ENCODE results near the gene TTC21B. TPM values are rescaled to one million over a fixed set of nuclear protein-coding genes. Genes with fewer than 3 reads are reported as not detected.

Gene TTC21B
- total RNA-seq, 1 donor from 2014 or later = 68.3 TPM

DNA sequence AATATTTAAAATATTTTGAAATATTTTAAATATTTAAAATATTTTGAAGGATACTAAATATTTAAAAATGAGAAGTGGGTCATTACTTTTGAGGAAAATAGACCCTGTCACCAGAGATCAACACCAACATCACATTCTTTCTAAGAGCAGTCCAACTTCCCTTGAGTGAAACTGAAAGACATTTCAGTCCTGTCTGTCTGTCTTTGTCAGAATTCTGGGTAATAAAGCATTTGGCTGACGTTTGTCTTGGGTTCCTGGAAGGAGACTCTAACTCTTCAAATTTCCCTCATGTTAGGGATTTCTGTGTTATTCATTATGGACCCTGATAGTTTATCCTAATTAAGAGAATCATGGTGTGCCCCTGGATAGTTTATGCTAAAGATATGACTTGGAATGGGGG is 32.8 kb downstream of the TTC21B start:
- DNase-seq = no peak

DNA sequence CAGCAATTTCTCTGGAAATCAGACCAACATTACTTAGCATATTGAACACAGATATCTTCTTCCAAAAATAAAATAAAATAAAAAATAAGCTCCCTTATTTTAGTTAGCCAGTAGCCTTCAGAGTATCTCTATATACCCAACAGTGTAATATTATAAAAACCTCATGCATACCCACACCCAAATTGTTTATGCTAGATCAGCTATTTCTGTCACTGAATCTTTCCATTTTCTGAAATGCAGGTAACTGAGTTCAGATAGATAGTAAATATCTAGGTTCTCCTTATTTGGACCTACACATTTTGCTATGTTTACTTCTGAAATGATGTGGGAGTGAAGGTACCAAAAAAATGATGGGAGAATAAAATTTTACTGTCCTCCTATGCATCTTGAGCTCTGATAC is 39.9 kb downstream of the TTC21B start:
- DNase-seq = no peak

DNA sequence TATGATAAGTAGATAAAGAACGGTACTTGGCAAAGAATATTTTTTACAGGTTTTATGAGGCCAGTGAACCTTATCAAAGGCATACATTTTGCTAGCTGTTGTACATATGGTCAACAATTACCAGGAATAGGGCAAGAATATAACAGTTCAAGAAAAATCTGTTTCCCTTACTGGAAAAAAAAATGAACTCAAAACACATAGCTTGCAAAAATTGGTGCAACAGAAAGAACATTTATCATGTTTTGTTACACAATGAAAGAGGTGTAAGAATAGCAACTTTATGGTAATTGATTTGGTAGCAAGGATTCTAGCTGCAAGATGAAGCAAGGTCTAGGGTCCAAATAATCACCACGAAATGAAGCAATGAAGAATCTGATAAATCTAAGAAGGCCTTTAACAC is 41.6 kb downstream of the TTC21B start:
- DNase-seq = no peak

DNA sequence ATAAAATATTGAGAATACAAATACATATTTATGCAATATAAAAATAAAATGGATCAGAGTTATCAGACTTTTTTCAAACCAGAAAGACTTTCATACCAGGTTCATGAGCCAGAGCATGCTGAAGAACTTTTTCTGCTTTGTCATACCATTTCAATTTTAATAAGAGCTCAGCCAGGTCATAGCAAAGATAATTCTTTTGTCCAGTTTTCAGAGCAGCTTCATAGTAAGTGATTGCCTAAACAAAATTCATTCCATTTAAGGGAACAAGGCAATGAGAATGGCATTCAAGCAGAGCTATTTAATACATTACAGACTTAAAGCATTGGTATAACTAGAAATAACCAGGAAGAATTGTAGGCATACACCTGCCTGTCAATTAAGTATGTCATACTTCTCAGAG is 42.3 kb downstream of the TTC21B start:
- DNase-seq = no peak

DNA sequence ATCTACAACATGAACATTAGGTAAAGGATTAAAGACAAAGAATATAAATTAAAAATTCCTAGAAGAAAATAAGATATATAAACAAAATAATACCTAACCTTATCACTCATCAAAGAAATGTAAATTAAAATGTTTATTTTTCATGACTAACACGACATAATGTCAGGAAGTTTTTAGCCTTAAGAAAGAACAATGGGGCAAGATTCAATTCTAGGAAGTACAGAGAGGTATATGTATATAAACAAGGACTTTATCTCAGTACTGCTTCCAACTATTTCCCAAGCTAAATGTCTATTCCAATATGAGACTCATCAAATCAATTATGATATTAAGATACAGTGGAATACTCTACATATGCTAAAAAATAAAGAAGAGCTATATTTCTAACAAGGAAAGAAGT is 44.1 kb downstream of the TTC21B start:
- no peak for DNase-seq

DNA sequence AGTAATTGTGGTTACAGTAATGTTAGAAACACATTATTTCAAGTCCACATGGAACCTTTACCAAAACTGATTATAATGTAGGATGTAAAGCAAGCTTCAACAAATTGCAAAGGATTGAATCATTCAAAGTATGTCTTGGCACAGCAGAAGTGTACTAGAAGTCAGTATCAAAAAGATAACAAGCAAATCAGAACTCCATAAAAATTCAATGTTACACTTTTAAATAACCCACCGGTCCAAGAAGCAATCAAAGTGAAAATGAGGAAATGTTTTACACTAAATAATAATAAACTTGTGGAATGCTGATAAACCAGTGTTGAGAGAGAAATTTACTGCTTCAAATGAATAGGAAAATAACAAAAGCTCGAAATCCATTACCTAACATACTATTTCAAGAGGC is 47.7 kb downstream of the TTC21B start:
- no peak for DNase-seq

DNA sequence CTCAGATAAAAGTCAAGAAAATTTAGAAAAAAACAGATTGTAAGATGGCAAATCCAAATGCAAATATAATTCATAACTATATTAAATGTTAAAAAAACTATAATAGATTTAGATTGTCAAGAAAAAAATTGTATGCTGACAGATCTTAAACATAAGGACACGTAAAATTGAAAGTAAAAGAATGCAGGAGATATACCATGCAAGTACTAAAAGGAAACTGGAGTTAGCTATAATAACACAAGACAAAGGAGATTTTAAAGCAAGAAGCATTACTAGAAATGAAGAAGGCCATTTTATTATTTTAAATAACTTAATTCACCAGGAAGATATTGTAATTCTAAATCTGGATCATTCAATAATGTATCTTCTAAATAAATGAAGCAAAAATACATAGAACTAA is 48.3 kb downstream of the TTC21B start:
- no peak for DNase-seq

DNA sequence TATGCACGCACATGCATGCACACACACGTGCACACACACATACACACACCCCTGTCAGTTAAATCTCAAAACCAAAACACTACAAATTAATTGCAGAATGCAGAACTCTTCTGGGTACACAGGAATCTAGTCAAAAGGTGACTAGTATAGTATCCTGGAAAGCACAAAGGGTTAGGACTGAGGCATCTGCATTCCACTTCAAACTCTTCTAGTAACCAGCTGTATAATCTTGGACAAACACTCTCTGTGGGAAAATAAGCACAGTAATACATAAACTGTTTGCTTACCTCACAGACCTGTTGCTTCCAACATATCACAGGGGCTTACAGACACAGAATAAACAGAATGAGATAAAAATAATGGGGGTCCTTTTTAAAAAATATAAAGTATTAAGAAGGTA is 49.1 kb downstream of the TTC21B start:
- DNase-seq = no peak

DNA sequence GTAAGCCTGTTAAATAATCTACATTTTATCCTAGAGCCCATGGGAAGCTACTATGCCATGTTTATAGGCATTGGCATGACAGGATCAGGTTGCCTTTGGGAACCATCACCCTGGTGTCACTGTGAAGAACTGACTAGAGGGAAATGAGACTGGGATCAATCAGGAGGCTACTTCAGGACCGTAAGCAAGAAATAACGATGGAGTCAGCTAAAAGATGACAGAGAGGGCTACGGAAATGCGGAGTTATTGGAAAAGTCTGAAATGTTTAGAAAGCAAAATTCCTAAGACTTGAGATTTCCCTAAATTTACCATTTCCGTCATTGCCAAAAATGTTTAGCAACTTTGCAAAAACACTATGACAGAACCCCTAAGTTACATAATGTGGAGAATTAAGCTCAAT is 50.2 kb downstream of the TTC21B start:
- no peak for DNase-seq

DNA sequence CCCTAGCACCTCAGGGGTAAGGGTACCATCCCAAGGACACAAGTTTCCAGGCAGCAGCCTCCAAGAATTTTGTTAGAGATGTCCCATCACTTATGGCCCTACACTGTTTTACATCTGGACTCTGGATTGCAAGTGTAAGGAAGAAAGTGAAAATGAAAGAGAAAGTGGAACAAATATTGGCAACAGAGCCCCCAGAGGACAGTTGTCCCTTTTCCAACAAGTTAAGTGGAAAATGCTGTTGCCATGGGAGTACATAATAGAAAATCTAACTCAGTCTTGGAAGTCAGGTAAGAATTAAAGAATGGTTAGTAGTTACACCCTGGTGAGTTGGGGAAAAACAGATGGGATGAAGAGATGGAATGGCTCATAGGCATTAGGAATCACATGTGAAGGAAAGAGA is 50.6 kb downstream of the TTC21B start:
- DNase-seq = no peak

DNA sequence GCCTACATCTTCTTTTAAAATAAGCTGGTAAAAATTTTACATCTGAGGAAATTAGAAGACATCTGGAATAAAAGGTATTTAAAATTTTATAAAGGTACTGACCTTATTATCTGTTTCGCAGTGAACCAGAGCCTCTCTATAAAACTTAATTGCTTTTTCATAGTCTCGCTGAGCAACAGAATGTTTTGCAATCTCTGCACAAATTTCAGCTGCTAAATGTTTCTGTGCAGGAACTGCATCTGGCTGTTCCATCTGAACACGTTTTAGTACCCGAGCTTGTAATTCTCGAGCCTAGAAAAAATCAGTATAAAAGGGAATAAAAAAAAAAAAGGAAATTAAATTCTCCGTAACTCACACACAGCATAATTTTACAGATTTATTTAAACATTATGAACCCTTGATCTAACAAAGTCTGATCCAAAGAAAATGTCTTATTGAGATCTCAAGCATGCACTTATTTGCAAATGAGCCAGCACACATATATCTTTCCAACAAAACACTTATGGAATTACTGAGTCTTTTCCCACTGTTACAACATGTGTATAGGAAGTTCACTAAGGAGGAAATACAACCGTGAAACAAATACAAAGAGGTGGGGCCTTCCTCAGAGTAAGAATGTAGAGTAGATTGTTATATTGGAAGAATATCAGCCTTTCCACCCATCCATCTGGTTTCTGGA is 51.8 kb downstream of the TTC21B start:
- DNase-seq = no peak

DNA sequence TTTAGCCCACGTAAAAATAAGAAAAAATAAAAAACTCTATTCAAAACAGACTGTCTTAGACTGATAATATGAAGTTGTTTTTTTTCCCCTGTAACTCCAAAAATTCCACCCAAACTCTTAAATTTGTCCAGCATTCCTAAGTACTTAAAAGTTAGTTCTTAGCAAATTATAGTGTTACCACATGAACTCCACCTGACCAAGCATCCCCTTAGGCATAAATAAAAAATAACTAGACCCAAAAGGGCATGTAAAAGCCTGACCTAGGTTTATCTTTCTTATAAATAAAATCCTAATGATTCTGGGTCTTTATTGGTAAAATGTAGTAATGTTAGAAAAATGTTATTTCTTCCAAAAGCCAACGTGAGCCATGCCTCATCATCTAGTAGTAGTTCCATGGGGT is 54.3 kb downstream of the TTC21B start:
- no peak for DNase-seq

DNA sequence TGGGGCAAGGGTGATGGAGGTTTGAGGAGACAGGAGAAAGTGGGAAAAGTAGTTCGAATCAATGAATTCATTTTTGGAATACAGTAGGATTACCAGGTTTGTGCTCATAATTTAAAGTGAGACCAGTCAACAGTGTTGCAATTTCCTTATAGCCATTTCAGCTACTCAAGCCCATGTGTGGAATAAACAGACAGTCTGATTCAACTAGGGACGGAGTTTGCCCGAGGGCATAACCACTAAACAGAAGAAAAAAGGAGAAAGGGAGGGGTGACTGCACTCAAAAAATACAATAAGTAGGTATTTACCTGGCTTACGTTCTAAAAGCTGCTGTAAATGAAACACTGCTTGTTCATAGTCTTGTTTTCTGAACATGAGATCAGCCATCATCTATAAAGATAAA is 55.2 kb downstream of the TTC21B start:
- no peak for DNase-seq

DNA sequence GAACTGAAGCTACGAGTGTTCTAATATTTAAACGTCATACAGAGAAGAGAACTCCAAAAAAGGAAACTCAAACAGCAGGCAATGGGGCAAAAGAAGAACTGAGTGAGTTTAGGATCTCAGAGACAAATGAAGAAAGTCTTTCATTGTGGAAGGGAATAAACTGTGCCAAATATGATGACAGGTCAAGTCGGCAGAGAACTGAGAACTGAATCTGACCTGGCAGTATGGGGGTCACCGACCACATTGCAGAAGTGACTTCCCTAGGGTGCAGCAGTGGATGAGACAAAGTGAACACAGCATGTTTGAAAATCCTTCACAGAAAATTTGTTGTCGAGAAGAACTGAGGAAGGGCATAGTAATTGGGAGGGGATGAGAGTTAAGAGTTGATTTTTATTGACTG is 55.9 kb downstream of the TTC21B start:
- DNase-seq = no peak

DNA sequence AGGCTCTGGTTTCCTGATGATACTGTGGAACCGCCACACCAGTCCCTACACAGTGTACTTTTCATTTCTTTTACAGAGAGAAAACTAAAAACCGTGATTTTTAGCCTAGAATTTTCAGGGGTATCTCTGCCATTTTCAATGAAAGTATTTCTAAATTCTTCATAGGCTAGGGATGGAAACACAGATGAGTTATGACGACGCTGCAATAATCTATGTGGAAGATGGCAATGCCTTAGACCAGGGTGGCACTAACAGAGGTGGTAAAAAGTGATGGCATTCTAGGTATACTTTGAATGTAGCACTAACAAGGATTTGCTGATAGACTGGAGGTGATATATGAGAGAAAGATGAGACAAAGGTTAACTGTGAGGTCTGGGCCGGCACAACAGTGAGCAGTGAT is 56.5 kb downstream of the TTC21B start:
- DNase-seq = no peak

DNA sequence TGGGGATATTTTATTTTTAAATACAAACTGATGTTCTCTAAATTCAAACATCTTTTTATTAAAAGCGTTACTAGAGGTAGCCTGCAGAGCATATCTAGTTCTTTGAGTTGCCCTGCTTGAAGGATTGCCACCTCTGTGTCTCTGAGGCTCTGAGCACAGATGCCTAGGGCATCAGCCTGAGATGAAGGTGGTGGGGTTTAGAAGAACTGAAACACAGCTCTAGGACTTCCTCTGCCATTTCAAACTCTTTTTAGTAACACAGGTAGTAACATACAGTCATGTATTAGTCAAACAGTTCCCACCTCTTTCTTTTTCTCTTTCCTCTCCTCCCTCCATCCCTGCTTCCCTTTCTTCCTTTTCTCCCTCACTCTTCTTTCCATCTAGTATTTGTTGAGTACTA is 57.6 kb downstream of the TTC21B start:
- DNase-seq = no peak

DNA sequence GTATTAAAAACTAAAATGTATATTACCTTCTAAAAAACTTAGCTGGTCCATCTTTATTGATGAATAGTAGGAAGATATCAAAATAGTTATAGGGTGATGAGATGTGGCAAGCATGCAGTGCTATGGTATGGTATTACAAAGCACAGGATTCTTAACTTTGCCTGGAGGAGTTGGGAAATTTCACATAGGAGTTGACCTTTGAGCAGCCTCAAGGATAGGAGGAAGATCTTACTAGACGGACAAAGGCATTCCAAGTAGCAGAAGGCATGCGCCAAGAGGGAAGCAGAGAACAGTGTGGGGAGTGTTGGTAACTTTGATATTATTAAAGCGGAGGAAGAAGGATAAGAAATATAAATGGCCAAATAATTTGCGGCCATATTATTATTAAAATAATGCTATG is 60.0 kb downstream of the TTC21B start:
- DNase-seq = no peak

DNA sequence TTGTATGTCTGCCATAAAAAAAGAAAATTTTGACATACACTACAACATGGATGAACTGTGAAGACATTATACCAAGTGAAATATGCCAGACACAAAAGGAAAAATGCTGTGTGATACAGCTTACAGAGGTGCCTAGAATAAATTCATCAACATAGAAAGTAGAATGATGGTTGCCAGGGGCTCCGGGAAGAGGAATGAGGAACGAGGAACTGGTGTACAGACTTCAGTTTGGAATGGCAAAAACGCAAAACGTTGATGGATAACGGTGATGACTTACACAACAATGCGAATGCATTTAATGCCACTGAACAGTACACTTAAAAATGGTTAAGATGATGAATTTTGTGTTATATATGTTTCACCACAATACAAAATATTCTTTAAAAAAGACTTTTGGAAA is 61.0 kb downstream of the TTC21B start:
- no peak for DNase-seq

DNA sequence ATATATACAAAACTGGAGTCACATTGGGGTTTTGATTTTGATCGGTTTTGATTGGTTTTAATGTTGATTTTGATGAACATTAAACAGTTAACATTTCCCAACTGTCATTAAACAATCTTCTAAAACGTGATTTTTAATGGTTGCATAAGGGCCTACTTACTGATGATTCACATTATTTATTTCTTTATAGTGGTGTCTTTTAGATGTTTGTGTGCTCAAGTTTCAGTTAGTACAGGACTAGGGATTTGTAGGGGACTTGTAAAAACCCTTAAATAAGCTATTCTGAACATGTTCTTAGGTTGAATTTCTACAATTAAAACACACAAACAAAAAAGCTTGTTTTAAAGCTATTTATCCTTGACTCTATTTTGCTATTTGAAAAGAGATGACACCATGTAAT is 61.6 kb downstream of the TTC21B start:
- DNase-seq = no peak

DNA sequence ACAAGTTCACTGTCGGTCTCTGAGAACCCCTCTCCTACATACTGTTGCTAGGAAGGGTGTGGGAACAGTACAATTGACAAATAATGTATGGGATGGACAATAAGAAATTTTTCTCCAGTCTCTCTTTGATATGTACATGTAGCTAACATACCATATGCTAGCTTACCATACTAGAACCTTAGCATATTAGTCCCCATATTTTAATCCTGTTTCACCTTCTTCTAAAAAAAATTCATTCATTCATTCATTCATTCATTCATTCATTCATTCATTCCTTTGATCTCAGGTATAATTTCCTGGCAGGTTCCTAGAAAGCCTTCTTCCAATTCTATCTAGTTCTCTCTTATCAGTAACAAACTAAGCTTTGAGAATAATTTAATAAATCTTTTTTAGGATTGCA is 62.2 kb downstream of the TTC21B start:
- DNase-seq = no peak

DNA sequence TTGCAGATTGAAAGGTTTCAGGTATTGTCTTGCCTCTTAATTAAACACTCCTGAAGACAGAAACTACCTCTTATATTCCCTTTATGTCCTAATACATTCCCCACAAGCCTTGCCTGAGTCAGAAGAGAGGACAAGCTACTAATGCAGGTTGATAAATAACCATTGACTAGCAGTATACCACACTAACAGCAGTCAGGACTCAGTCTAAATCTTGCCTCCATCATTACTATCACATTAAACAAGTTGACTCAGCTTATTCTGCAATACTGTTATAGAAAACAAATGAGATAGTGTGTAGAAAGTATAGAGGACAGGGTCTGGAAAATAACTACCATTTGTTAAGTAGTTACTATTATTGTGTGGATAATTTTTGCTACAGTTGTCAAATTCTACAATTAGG is 63.8 kb downstream of the TTC21B start:
- no peak for DNase-seq

DNA sequence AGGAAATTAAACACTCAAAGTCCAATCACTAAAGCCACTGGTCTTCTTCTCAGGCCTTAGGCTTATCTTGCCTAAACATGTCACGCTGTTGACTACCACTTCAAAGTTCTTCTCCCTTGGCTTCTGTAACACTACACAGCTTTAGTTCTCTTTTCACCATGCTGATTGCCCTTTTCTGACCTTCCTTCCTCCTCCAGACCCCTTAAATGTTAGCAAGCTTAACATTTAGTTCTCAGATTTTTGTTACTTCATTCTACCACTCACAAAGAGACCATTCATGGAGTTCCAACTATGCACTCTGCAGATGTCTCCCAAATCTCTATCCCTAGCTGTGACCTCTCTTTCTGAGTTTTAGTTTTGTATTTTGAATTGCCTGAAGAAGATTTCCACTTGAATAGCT is 64.4 kb downstream of the TTC21B start:
- DNase-seq = no peak

DNA sequence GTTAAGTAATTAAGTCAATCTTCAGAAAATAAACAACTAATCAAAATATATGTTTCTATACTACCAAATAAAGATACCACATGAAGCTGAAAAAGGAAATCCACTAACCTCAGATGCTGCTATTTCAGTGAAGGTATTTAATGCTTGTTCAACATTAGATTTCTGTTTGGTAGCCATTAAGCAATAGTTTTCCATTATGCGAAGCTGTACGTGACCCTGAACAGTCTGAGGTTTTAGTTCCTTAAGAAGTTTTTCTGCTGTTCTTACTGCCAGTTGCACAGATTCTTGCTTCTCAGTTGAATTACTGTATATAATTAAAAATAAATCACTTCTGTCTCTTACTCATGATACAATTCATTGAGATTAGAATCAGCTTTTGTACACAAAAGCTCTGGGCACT is 65.4 kb downstream of the TTC21B start:
- DNase-seq = no peak

DNA sequence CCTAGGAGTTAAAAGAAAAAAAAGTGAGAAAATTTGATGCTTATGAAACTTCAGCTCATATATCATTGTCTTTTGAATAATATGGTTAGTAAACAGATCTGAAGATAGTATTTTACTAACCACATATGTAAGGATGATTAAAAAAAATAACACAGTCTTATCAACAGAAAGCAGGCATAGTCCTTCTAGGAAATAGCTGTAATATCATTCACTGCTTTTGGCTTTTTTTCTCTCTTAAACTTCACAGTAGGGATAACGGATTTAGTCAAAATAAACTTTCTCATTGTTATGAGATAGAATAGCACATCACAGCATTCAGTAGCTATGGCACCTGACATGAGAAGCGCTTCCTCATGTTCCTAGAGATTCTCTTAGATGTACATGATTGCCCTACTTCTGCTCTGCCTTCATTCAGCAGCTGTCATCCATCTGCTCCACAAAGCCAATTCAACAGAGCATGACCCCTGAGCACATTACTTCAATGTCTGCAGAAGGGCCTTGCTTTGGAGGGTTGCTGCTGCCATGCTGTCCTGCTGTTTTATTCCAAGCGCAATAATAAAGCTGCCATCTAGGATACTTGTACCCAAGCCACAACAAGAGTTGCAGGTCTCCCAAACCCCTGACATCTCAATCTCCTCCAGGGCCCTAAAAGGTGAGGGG is 67.0 kb downstream of the TTC21B start:
- no peak for DNase-seq
